PC-9 (cell line): ENCODE results near the gene RIPOR2. TPM values are rescaled to one million over a fixed set of nuclear protein-coding genes. Genes with fewer than 3 reads are reported as not detected.
A peak's percentile ranks its signal among the peaks of the same experiment; 100 is the strongest.

ENCODE experiments used
- BruUV-seq: library from RNA; stranded (reverse); fragments of 400-500 nt; replicated peaks from 2 replicates; lab custom pipeline; 2021; lab: Mats Ljungman, UMichigan
- CTCF ChIA-PET: fragments of 300-600 bp; sonication (Branson Sonifier 250); formaldehyde crosslinking; loops from one replicate; lab custom pipeline; 2022; ENCODE audit warnings: antibody characterized with exemption; lab: Charles Lee
- POLR2A ChIA-PET: fragments of 300-600 bp; sonication (Branson Sonifier 250); formaldehyde crosslinking; loops from one replicate; lab custom pipeline; 2022; ENCODE audit warnings: antibody characterized with exemption; ENCODE audit not compliant: unreplicated experiment; lab: Charles Lee
- DNase-seq, 2 experiments: peaks; one replicate each; pipeline versions ENCODE4 v3.0.0 to v3.0.0-alpha.2; 2015 to 2022; ENCODE audit warnings: mixed read lengths in 1 of 2
- H2AFZ ChIP-seq: fragments of 200-600 bp; sonication (generic); 2 replicates; pipeline ENCODE4 v1.8.1; 2017; ENCODE audit warnings: antibody characterized with exemption
- H3F3A ChIP-seq: fragments of 200-600 bp; sonication (generic); 2 replicates; pipeline ENCODE4 v1.8.1; 2017; ENCODE audit warnings: antibody characterized with exemption, mild to moderate bottlenecking, low read depth; ENCODE audit not compliant: insufficient read depth
- H3K27ac ChIP-seq: fragments of 200-600 bp; sonication (generic); 2 replicates; pipeline ENCODE4 v1.6.1; 2016; ENCODE audit warnings: mixed run types
- H3K27me3 ChIP-seq: fragments of 200-600 bp; sonication (generic); 2 replicates; pipeline ENCODE4 v1.6.1; 2016; ENCODE audit warnings: low read depth, mixed run types; ENCODE audit not compliant: insufficient read depth
- H3K36me3 ChIP-seq: fragments of 200-600 bp; sonication (generic); 2 replicates; pipeline ENCODE4 v1.6.1; 2016; ENCODE audit warnings: low read depth, mixed run types
- H3K4me1 ChIP-seq: fragments of 200-600 bp; sonication (generic); replicated peaks from 2 replicates; pipeline ENCODE4 v1.6.1; 2016; ENCODE audit warnings: mixed run types; ENCODE audit not compliant: insufficient read depth
- H3K4me2 ChIP-seq: fragments of 200-600 bp; sonication (generic); 2 replicates; pipeline ENCODE4 v1.6.1; 2017; ENCODE audit warnings: mixed run types
- H3K4me3 ChIP-seq: fragments of 200-600 bp; sonication (generic); 2 replicates; pipeline ENCODE4 v1.6.1; 2016; ENCODE audit warnings: mixed run types
- H3K79me2 ChIP-seq: fragments of 200-600 bp; sonication (generic); 2 replicates; pipeline ENCODE4 v1.6.1; 2017; ENCODE audit warnings: low read depth, mixed run types
- H3K9me2 ChIP-seq: fragments of 200-600 bp; sonication (generic); 2 replicates; pipeline ENCODE4 v1.8.1; 2017; ENCODE audit warnings: mild to moderate bottlenecking; ENCODE audit not compliant: insufficient read depth
- H3K9me3 ChIP-seq: fragments of 200-600 bp; sonication (generic); 2 replicates; pipeline ENCODE4 v1.8.1; 2016; ENCODE audit warnings: low read depth; ENCODE audit not compliant: insufficient read depth
- H4K20me1 ChIP-seq: fragments of 200-600 bp; sonication (generic); 2 replicates; pipeline ENCODE4 v1.8.1; 2017; ENCODE audit not compliant: insufficient read depth
- EZH2 ChIP-seq: fragments of 200-600 bp; sonication (generic); IDR thresholded peaks from 2 replicates; pipeline ENCODE4 v1.8.0; 2017; ENCODE audit warnings: antibody characterized with exemption, low read depth
- intact Hi-C: fragments of 100-400 bp; cut with micrococcal nuclease; formaldehyde crosslinking; loops from one replicate; pipeline ENCODE4 v1.10.0; 2022; ENCODE audit not compliant: unreplicated experiment
- total RNA-seq: library from RNA; stranded (reverse); gene quantifications from 2 replicates; pipeline ENCODE4 v1.2.3, GENCODE V29; 2021
- TF ChIP-seq, protein P1 (sequence below): fragments of 200-600 bp; sonication (generic); conservative IDR thresholded peaks from 2 replicates; pipeline ENCODE4 v1.6.1; 2017; ENCODE audit warnings: mixed run types, antibody characterized with exemption, mild to moderate bottlenecking, moderate library complexity

The RIPOR2 gene
- total RNA-seq, 1 experiment from 2014 or later, result 0.94 TPM

- POLR2A ChIA-PET, result no interaction called here
- Histone ChIP-seq H3K4me2 (peak overlapping the region; percentile 48), H3K9me3 (no peaks in the 10 kb centered on the region), H3K79me2 (no peaks in the 10 kb centered on the region), H3F3A (peaks cover 12% of the 10 kb centered on the region), H2AFZ (no peak overlapping the region), H3K27me3 (no peaks in the 10 kb centered on the region), H3K36me3 (no peaks in the 10 kb centered on the region), H3K4me1 (peaks cover 45% of the 10 kb centered on the region), H3K27ac (no peak overlapping the region), H3K9me2 (no peaks in the 10 kb centered on the region), H3K4me3 (0 out of 2 replicates have a peak overlapping the region, but pooled peaks have one; percentile 0), H4K20me1 (no peaks in the 10 kb centered on the region)
- CTCF ChIA-PET, result interaction anchor here (1.1 kb wide), 1 partner anchor 8 kb away, joined by 5 read pairs; no protein-coding TSS in a partner anchor
- intact Hi-C loops, result no loop called here
- TF ChIP-seq, protein P1, sequence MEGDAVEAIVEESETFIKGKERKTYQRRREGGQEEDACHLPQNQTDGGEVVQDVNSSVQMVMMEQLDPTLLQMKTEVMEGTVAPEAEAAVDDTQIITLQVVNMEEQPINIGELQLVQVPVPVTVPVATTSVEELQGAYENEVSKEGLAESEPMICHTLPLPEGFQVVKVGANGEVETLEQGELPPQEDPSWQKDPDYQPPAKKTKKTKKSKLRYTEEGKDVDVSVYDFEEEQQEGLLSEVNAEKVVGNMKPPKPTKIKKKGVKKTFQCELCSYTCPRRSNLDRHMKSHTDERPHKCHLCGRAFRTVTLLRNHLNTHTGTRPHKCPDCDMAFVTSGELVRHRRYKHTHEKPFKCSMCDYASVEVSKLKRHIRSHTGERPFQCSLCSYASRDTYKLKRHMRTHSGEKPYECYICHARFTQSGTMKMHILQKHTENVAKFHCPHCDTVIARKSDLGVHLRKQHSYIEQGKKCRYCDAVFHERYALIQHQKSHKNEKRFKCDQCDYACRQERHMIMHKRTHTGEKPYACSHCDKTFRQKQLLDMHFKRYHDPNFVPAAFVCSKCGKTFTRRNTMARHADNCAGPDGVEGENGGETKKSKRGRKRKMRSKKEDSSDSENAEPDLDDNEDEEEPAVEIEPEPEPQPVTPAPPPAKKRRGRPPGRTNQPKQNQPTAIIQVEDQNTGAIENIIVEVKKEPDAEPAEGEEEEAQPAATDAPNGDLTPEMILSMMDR, result no peak
- no peak for TF ChIP-seq EZH2
- BruUV-seq, result no TSS peak
- DNase-seq, result peak in 1 of 2 experiments; percentile 69
These were observed 9.6 kb downstream of the RIPOR2 start for GRCh38 chr6:24926192-24926591.

GRCh38 chr6:24925661-24926060, 10.1 kb downstream of the RIPOR2 start:
- no TSS peak for BruUV-seq
- DNase-seq, result peak in 1 of 2 experiments; percentile 46
- ChIA-PET POLR2A (interaction anchor here (0.6 to 0.7 kb wide), 2 partner anchors 129 to 1044 kb away, joined by 4 to 6 read pairs; no protein-coding TSS in a partner anchor), CTCF (interaction anchor here (1.1 kb wide), 1 partner anchor 9 kb away, joined by 5 read pairs; no protein-coding TSS in a partner anchor)
- no peaks in the 10 kb centered on the region for H3K27me3 ChIP-seq
- no peak overlapping the region for H3K27ac ChIP-seq
- no peaks in the 10 kb centered on the region for H3K79me2 ChIP-seq
- no peaks in the 10 kb centered on the region for H3K36me3 ChIP-seq
- peaks cover 42% of the 10 kb centered on the region for H3K4me1 ChIP-seq
- no peak overlapping the region for H2AFZ ChIP-seq
- H3K4me2 ChIP-seq, result peak overlapping the region; percentile 48
- H4K20me1 ChIP-seq, result no peaks in the 10 kb centered on the region
- H3K9me2 ChIP-seq, result no peaks in the 10 kb centered on the region
- H3K9me3 ChIP-seq, result no peaks in the 10 kb centered on the region
- H3F3A ChIP-seq, result peaks cover 12% of the 10 kb centered on the region
- TF ChIP-seq, protein P1, result no peak
- no peak for TF ChIP-seq EZH2
- intact Hi-C loops, result no loop called here
- H3K4me3 ChIP-seq, result no peak overlapping the region

GRCh38 chr6:24924580-24925356, 11.0 kb downstream of the RIPOR2 start:
- Histone ChIP-seq H3K4me1 (peaks cover 36% of the 10 kb centered on the region), H3K9me2 (no peaks in the 10 kb centered on the region), H3K4me2 (peak overlapping the region; percentile 48; the same call in 1 of the 2 replicates), H3K79me2 (no peaks in the 10 kb centered on the region), H3K4me3 (no peak overlapping the region), H3K27ac (no peak overlapping the region), H3K27me3 (no peaks in the 10 kb centered on the region), H3K9me3 (no peaks in the 10 kb centered on the region), H3K36me3 (no peaks in the 10 kb centered on the region), H2AFZ (no peak overlapping the region), H4K20me1 (no peaks in the 10 kb centered on the region), H3F3A (peaks cover 12% of the 10 kb centered on the region)
- intact Hi-C loops, result no loop called here
- peak; percentile 8 to 64 for DNase-seq
- BruUV-seq, result no TSS peak
- CTCF ChIA-PET, result no interaction called here
- TF ChIP-seq, protein P1, result no peak
- no peak for TF ChIP-seq EZH2
- POLR2A ChIA-PET, result no interaction called here
